Tibial nerve (tissue), 4 donors: ENCODE results near the gene STRIP1. TPM values are rescaled to one million over a fixed set of nuclear protein-coding genes. Genes with fewer than 3 reads are reported as not detected.

Source experiments
- DNase-seq, 2 donors: peaks; one replicate each; pipeline ENCODE4 v3.0.0-alpha.2; 2019; ENCODE audit warnings: low spot score in 2 of 2
- H3K27ac ChIP-seq, 4 donors: fragments of 200-600 bp; sonication (generic) in 3 of 4; one replicate each; pipeline ENCODE4 v1.5.1; 2017 to 2019; ENCODE audit warnings: mild to moderate bottlenecking in 1 of 4
- H3K27me3 ChIP-seq, 2 donors: fragments of 200-600 bp; sonication (generic) in 1 of 2; one replicate each; pipeline versions ENCODE4 v1.5.1 to v1.6.0; 2017 to 2019
- H3K36me3 ChIP-seq, 3 donors: fragments of 200-600 bp; sonication (generic); one replicate each; pipeline ENCODE4 v1.5.1; 2018 to 2019
- H3K4me1 ChIP-seq, 4 donors: fragments of 200-600 bp; sonication (generic) in 3 of 4; one replicate each; pipeline ENCODE4 v1.5.1; 2017 to 2019
- H3K4me3 ChIP-seq, 4 donors: fragments of 200-600 bp; sonication (generic) in 3 of 4; one replicate each; pipeline ENCODE4 v1.5.1; 2017 to 2019; ENCODE audit warnings: mild to moderate bottlenecking in 1 of 4, moderate library complexity in 1 of 4
- H3K9me3 ChIP-seq, 4 donors: fragments of 200-600 bp; sonication (generic) in 3 of 4; one replicate each; pipeline ENCODE4 v1.5.1; 2017 to 2019
- EP300 ChIP-seq, 2 donors: sonication (generic); formaldehyde crosslinking; IDR thresholded peaks; one replicate each; pipeline ENCODE4 v1.6.1; 2017; ENCODE audit warnings: antibody characterized with exemption in 2 of 2, mild to moderate bottlenecking in 1 of 2
- POLR2A ChIP-seq, 2 donors: fragments of 450-650 bp; IDR thresholded peaks; one replicate each; pipeline ENCODE4 v1.6.1; 2017; ENCODE audit warnings: antibody characterized with exemption in 2 of 2, mild to moderate bottlenecking in 2 of 2, moderate library complexity in 2 of 2
- WGBS, 2 donors: methylation state at CpG; one replicate each; pipeline ENCODE4 v1.1.5; 2018; 5-methylcytosine and 5-hydroxymethylcytosine counted together
- total RNA-seq, 4 donors: library from RNA; depleted of rRNA; stranded (reverse); fragments of >200 nt; gene quantifications; one replicate each; pipeline ENCODE4 v1.1.0, GENCODE V29; 2016
- TF ChIP-seq, protein P1 (sequence below), 5 experiments: fragments of 200-600 bp in 3 of 5; fragments of 450-650 bp in 2 of 5; sonication (generic) in 3 of 5; IDR thresholded peaks; one replicate each; pipeline ENCODE4 v1.5.1; 2016 to 2019; ENCODE audit warnings: antibody characterized with exemption in 5 of 5, mild to moderate bottlenecking in 3 of 5, moderate library complexity in 2 of 5

The STRIP1 gene
- total RNA-seq, 4 donors from 2014 or later: 37.7 to 43.5 (median 39.7) TPM

DNA sequence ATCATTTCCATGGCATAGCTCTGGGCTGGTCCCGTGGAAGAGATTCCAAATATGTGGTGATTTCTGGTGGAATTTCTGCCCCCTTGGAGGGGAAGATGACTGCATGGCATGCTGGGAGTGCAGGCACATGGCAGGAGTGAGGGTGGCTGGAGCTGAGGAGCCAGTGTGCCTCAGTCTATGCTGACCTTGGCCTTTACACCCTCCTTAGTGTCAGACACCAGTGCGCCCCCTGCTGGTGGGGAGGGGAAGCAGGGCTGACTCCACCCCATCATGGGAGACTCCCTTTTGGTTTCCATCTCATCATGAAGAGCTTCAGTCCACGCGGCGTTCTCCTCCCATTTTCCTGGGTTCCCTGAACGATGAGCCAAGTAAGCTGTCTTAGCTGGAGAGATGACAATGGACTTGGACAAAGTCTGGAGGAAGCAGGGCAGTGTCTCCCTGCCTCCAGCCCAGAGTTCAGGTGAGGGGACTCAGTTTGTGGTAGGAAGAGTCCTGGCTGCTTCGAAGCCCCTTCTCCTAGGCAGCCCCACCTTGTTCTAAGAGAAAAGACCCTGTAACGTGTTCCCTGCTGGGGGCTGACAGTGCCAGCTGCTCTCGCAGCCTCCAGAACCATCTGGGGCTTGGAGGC is 25.7 kb downstream of the STRIP1 start:
- H3K4me1 ChIP-seq: peaks cover 0 to 19% (median 0%) of the 10 kb centered on the region in 4 donors
- no peak overlapping the region for H3K27ac ChIP-seq
- no peak overlapping the region for H3K4me3 ChIP-seq
- peaks cover 0 to 72% (median 0%) of the 10 kb centered on the region in 3 donors for H3K36me3 ChIP-seq
- DNase-seq: no peak
- H3K27me3 ChIP-seq: no peaks in the 10 kb centered on the region
- no peaks in the 10 kb centered on the region for H3K9me3 ChIP-seq
- no peak for TF ChIP-seq POLR2A (IDR thresholded peaks at IDR 0.05)
- TF ChIP-seq EP300 (IDR thresholded peaks at IDR 0.05): no peak
- TF ChIP-seq, protein P1, sequence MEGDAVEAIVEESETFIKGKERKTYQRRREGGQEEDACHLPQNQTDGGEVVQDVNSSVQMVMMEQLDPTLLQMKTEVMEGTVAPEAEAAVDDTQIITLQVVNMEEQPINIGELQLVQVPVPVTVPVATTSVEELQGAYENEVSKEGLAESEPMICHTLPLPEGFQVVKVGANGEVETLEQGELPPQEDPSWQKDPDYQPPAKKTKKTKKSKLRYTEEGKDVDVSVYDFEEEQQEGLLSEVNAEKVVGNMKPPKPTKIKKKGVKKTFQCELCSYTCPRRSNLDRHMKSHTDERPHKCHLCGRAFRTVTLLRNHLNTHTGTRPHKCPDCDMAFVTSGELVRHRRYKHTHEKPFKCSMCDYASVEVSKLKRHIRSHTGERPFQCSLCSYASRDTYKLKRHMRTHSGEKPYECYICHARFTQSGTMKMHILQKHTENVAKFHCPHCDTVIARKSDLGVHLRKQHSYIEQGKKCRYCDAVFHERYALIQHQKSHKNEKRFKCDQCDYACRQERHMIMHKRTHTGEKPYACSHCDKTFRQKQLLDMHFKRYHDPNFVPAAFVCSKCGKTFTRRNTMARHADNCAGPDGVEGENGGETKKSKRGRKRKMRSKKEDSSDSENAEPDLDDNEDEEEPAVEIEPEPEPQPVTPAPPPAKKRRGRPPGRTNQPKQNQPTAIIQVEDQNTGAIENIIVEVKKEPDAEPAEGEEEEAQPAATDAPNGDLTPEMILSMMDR (IDR thresholded peaks at IDR 0.05): peak in 4 of 5 experiments; percentile 43 to 71 (median 48)
- 93 to 94% methylated on average over 8 to 9 of the region's 9 CpGs for WGBS, 2 donors

DNA sequence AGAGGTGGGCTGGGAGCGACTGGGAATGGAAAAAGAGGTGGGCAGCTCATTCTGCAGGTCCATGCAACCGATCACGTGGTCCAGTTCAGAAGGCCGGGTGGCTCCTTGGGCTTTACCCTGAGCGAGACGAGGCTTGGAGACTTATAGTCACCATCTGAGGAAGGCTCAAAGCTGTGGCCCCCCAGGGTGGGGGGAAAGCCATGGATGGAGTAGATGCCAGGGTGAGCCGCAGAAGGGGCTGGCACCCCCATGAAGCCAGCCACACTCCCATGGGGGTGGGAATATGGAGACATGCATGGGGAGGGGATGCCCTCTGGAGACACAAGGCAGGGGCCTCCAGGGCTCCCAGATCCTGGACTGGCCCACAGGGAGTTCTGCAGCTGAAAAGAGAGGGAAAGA is 26.2 kb downstream of the STRIP1 start:
- no peak for DNase-seq
- no peak overlapping the region for H3K4me3 ChIP-seq
- H3K9me3 ChIP-seq: no peaks in the 10 kb centered on the region
- H3K27me3 ChIP-seq: no peaks in the 10 kb centered on the region
- H3K4me1 ChIP-seq: peaks cover 0 to 19% (median 0%) of the 10 kb centered on the region in 4 donors
- WGBS, 2 donors: 93 to 98% methylated on average over 7 of the region's 7 CpGs
- peaks cover 0 to 67% (median 0%) of the 10 kb centered on the region in 3 donors for H3K36me3 ChIP-seq
- TF ChIP-seq, protein P1 (IDR thresholded peaks at IDR 0.05): no peak
- TF ChIP-seq POLR2A (IDR thresholded peaks at IDR 0.05): no peak
- no peak for TF ChIP-seq EP300 (IDR thresholded peaks at IDR 0.05)
- no peak overlapping the region for H3K27ac ChIP-seq

DNA sequence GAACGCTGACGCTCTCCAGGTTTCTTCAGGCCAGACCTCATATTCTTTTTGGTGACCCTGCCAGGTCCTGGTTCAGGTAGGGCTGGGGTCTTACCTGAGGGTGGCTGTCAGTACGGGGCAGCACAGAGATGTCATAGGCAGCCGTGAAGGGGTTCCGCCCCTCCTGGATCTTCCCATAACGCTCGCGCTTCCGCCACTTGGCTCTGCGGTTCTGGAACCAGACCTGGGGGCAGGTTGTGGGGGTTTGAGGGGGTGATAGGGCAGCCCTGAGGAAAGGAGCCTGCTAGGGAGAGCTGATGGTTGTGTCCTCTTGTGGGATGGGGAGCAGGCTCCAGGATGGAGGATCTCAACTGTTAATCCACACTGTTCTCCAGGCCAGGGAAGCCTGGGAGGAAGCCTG is 26.9 kb downstream of the STRIP1 start:
- Histone ChIP-seq H3K9me3 (no peaks in the 10 kb centered on the region), H3K4me3 (no peak overlapping the region), H3K4me1 (peaks cover 0 to 19% (median 0%) of the 10 kb centered on the region in 4 donors), H3K36me3 (peaks cover 0 to 60% (median 0%) of the 10 kb centered on the region in 3 donors), H3K27me3 (no peaks in the 10 kb centered on the region), H3K27ac (no peak overlapping the region)
- TF ChIP-seq, protein P1 (IDR thresholded peaks at IDR 0.05): no peak
- TF ChIP-seq EP300 (IDR thresholded peaks at IDR 0.05) (no peak), POLR2A (IDR thresholded peaks at IDR 0.05) (no peak)
- DNase-seq: no peak
- WGBS, 2 donors: 93 to 100% methylated on average over 10 of the region's 10 CpGs

DNA sequence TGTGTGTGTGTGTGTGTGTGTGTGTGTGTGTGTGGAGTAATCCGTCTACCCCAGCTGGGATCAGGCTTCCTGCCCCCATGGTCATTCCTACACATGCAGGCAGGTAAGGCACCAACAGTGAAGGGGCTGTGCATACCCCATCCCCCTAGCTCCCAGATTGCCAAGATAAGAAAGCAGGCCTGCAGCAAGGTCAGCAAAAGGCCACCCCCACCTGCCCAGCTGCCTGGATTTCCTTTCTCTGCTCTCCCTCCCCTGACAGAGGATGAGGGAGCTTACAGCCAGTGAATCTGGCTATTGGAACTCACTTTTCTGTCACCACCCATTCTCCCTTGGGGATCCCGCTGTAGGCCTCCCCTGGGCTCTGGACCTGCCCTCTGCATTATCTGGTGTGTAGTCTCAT is 28.2 kb downstream of the STRIP1 start:
- H3K4me1 ChIP-seq: peaks cover 0 to 14% (median under 1%) of the 10 kb centered on the region in 4 donors
- no peak for TF ChIP-seq POLR2A (IDR thresholded peaks at IDR 0.05)
- WGBS, 2 donors: 74 to 82% methylated on average over 2 of the region's 2 CpGs

DNA sequence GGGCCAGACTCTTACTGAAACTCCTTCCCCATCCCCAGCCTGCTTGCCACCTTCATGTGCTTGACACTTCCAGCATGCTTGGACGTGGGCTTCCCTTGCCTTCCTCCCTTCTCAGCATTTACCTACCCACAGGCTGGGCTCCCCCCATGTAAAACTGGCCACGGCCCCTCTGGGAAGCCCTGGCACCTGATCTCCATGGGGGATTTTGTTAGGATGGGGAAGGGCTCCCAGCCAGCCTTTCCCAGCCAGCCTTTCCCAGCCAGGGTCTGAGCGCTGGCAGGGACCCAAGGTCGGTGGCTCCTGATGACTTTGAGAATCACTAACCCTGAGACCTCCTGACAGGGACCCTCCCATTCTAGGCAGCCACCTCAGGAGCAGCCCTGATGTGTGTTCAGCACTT is 29.4 kb downstream of the STRIP1 start:
- WGBS, 2 donors: 39 to 70% methylated on average over 4 of the region's 4 CpGs
- H3K4me1 ChIP-seq: peaks cover 0 to 14% (median 6%) of the 10 kb centered on the region in 4 donors
- peaks cover 0 to 23% of the 10 kb centered on the region in 2 donors for H3K27me3 ChIP-seq
- no peaks in the 10 kb centered on the region for H3K9me3 ChIP-seq
- H3K4me3 ChIP-seq: no peak overlapping the region
- no peak overlapping the region for H3K27ac ChIP-seq
- no peak for TF ChIP-seq POLR2A (IDR thresholded peaks at IDR 0.05)
- TF ChIP-seq, protein P1 (IDR thresholded peaks at IDR 0.05): no peak
- no peak for DNase-seq
- H3K36me3 ChIP-seq: peaks cover 0 to 36% (median 0%) of the 10 kb centered on the region in 3 donors

More for the DNA sequence above, 28.2 kb downstream of the STRIP1 start:
- H3K27ac ChIP-seq: no peak overlapping the region
- no peak overlapping the region for H3K4me3 ChIP-seq
- H3K9me3 ChIP-seq: no peaks in the 10 kb centered on the region
- H3K27me3 ChIP-seq: peaks cover 0 to 12% of the 10 kb centered on the region in 2 donors
- no peak for DNase-seq
- peaks cover 0 to 48% (median 0%) of the 10 kb centered on the region in 3 donors for H3K36me3 ChIP-seq
